Neural crest cell (in vitro differentiated cells): ENCODE data around the gene SLX9. TPM values are rescaled to one million over a fixed set of nuclear protein-coding genes. Genes with fewer than 3 reads are reported as not detected.

Experiments used
- DNase-seq: peaks from one replicate; pipeline ENCODE4 v3.0.0; 2021; ENCODE audit warnings: low read depth, mixed read lengths, low spot score
- H3K27ac Mint-ChIP-seq: one replicate; pipeline ENCODE4 v1.8.0; 2021; ENCODE audit warnings: mild to moderate bottlenecking, mixed read lengths; ENCODE audit not compliant: unreplicated experiment
- H3K27me3 Mint-ChIP-seq: 2 replicates; pipeline ENCODE4 v1.8.0; 2021; ENCODE audit warnings: low read depth, mild to moderate bottlenecking, mixed read lengths
- H3K36me3 Mint-ChIP-seq: 2 replicates; pipeline ENCODE4 v1.8.0; 2021; ENCODE audit warnings: low read depth, mild to moderate bottlenecking, mixed read lengths
- H3K4me1 Mint-ChIP-seq: 2 replicates; pipeline ENCODE4 v1.8.0; 2021; ENCODE audit warnings: mixed read lengths
- H3K4me3 Mint-ChIP-seq: one replicate; pipeline ENCODE4 v1.8.0; 2021; ENCODE audit warnings: mild to moderate bottlenecking, mixed read lengths
- H3K9me3 Mint-ChIP-seq: 2 replicates; pipeline ENCODE4 v1.8.0; 2021; ENCODE audit warnings: mixed read lengths
- CTCF ChIP-seq: fragments of 200-600 bp; sonication (generic); conservative IDR thresholded peaks from 2 replicates; pipeline ENCODE4 v1.5.0; 2021; ENCODE audit warnings: antibody characterized with exemption, mild to moderate bottlenecking
- total RNA-seq: library from RNA; stranded (reverse); gene quantifications from 2 replicates; pipeline ENCODE4 v1.2.1, GENCODE V29; 2021

SLX9 gene
- total RNA-seq, 1 donor from 2014 or later, result 42.3 TPM

GRCh38 chr21:45010096-45010495 is 70.3 kb downstream of the SLX9 start:
- Mint-ChIP-seq H3K36me3 (no peaks in the 10 kb centered on the region), H3K27ac (peak overlapping the region; percentile 1), H3K4me1 (peaks cover 70% of the 10 kb centered on the region), H3K9me3 (peaks cover 5% of the 10 kb centered on the region), H3K4me3 (peak overlapping the region; percentile 50), H3K27me3 (peaks cover 44% of the 10 kb centered on the region)
- TF ChIP-seq CTCF, result peak; percentile 25
- DNase-seq, result no peak

GRCh38 chr21:45010860-45011259 is 71.0 kb downstream of the SLX9 start:
- peak overlapping the region; percentile 50 for H3K4me3 Mint-ChIP-seq
- no peaks in the 10 kb centered on the region for H3K36me3 Mint-ChIP-seq
- no peak for DNase-seq
- peak overlapping the region; percentile 79 for H3K27ac Mint-ChIP-seq
- H3K27me3 Mint-ChIP-seq, result peaks cover 50% of the 10 kb centered on the region
- peaks cover 2% of the 10 kb centered on the region for H3K9me3 Mint-ChIP-seq
- peaks cover 72% of the 10 kb centered on the region for H3K4me1 Mint-ChIP-seq
- no peak for TF ChIP-seq CTCF

GRCh38 chr21:45011426-45011825 is 71.6 kb downstream of the SLX9 start:
- Mint-ChIP-seq H3K27ac (no peak overlapping the region), H3K9me3 (no peaks in the 10 kb centered on the region), H3K4me3 (no peak overlapping the region), H3K36me3 (no peaks in the 10 kb centered on the region), H3K4me1 (peaks cover 73% of the 10 kb centered on the region), H3K27me3 (peaks cover 56% of the 10 kb centered on the region)
- no peak for TF ChIP-seq CTCF
- DNase-seq, result no peak

DNA sequence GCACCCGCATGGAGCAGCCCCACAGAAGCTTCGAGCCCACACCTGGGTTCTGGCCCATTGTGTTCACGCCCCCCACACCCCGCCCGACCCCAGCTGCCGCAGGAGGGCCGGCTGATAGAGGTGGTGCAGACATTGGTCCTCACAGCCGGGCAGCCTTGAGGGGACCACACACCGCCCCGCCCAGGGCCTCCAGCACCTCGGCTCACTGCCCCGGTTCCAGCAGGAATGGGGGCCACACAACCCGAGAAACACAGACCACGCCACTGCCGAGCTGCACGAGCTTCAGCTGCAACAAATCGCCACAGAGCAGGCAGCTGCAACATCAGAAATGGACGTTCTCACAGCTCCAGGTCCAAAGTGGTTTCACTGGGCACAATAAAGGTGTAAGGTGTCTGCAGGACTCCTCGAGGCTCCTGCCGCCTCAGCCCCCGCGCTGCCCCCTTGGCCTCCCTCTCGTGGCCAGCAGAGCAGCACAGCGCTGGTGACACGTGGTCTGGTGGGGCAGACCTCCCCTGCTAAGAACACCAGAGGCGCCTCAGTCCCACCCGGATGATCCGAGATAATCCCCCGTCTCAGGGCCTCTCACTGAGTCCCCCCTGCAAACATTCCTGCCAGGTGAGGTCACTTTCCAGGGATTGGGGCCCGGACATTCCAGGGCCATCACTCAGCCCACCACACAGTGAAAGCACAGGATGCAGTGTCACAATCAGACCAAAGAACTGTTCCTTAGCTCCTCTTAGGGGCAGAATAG is 72.3 kb downstream of the SLX9 start:
- Mint-ChIP-seq H3K27ac (peak overlapping the region; percentile 64), H3K4me1 (peaks cover 69% of the 10 kb centered on the region), H3K27me3 (peaks cover 62% of the 10 kb centered on the region), H3K36me3 (no peaks in the 10 kb centered on the region), H3K4me3 (no peak overlapping the region), H3K9me3 (no peaks in the 10 kb centered on the region)
- DNase-seq, result no peak
- peak; percentile 13 for TF ChIP-seq CTCF

DNA sequence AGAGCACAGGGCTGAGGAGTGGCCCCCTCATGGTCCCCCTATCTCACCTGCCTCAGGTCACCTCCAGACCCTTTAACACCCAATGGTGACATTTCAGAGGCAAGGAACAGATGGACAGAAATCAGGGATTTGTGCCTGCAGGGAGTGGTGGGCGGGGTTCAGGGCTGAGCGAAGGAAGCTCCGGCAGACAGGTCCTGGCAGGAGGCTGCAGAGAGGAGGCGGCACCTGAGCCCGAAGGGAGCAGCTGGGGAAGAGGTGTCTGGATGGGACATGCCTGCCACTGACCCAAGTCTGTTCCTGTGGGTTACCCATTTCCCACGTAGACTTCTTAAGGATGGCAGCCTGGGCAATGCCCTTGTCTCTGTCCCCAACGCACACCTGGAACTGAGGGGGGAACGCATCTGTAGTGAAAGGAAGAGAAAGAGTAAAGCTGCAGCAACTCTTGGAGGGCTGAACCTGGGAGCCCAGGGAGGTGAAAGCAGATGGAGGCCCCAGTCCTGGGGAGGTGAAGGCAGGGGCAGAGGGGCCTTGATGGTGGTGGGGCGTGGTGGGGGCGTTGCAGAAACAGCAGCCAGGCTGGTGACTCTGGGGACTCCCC is 72.9 kb downstream of the SLX9 start:
- no peak overlapping the region for H3K4me3 Mint-ChIP-seq
- no peak for DNase-seq

More for the DNA sequence above, 72.9 kb downstream of the SLX9 start:
- Mint-ChIP-seq H3K9me3 (no peaks in the 10 kb centered on the region), H3K27ac (peak overlapping the region; percentile 88), H3K36me3 (no peaks in the 10 kb centered on the region), H3K27me3 (peaks cover 64% of the 10 kb centered on the region), H3K4me1 (peaks cover 69% of the 10 kb centered on the region)
- peak; percentile 2 for TF ChIP-seq CTCF
